Mucosa of stomach (tissue), 1 donor: ENCODE measurements around the gene JMJD1C.
"Not testable (repeated sequence)": the region's sequence is repeated elsewhere in the genome, so short reads cannot be mapped to it uniquely, and the experiment has no call there.

Experiments used
- H3K27me3 ChIP-seq: one replicate; pipeline ENCODE4 v1.7.0; 2013; ENCODE audit warnings: mild to moderate bottlenecking, low read length; ENCODE audit not compliant: control insufficient read depth, insufficient read depth
- H3K36me3 ChIP-seq: one replicate; pipeline ENCODE4 v1.7.0; 2013; ENCODE audit warnings: low read length; ENCODE audit not compliant: control insufficient read depth, insufficient read depth
- H3K4me1 ChIP-seq: one replicate; pipeline ENCODE4 v1.7.0; 2013; ENCODE audit warnings: mild to moderate bottlenecking, low read length; ENCODE audit not compliant: control insufficient read depth, insufficient read depth
- H3K4me3 ChIP-seq: one replicate; pipeline ENCODE4 v1.7.0; 2013; ENCODE audit warnings: low read length
- H3K9ac ChIP-seq: one replicate; pipeline ENCODE4 v1.7.0; 2013; ENCODE audit warnings: mild to moderate bottlenecking, low read length, moderate library complexity
- H3K9me3 ChIP-seq: one replicate; pipeline ENCODE4 v1.7.0; 2013; ENCODE audit warnings: mild to moderate bottlenecking, low read length, moderate library complexity; ENCODE audit not compliant: control insufficient read depth
- donor health status: Pancreatic carcinoma.

JMJD1C gene

GRCh38 chr10:63364918-63365317, 100.9 kb downstream of the JMJD1C start:
- no peaks in the 10 kb centered on the region for H3K4me1 ChIP-seq
- H3K27me3 ChIP-seq, result no peaks in the 10 kb centered on the region
- no peak overlapping the region for H3K4me3 ChIP-seq
- H3K36me3 ChIP-seq, result no peaks in the 10 kb centered on the region
- H3K9ac ChIP-seq, result no peak overlapping the region
- no peaks in the 10 kb centered on the region for H3K9me3 ChIP-seq

- H3K9ac ChIP-seq, result no peak overlapping the region
- H3K27me3 ChIP-seq, result no peaks in the 10 kb centered on the region
- H3K9me3 ChIP-seq, result no peaks in the 10 kb centered on the region
- H3K4me1 ChIP-seq, result no peaks in the 10 kb centered on the region
- H3K4me3 ChIP-seq, result no peak overlapping the region
- H3K36me3 ChIP-seq, result no peaks in the 10 kb centered on the region
Measured at GRCh38 chr10:63363951-63364350, 101.8 kb downstream of the JMJD1C start.

- H3K36me3 ChIP-seq, result no peaks in the 10 kb centered on the region
- no peak overlapping the region for H3K4me3 ChIP-seq
- H3K9me3 ChIP-seq, result no peaks in the 10 kb centered on the region
- H3K27me3 ChIP-seq, result no peaks in the 10 kb centered on the region
- no peaks in the 10 kb centered on the region for H3K4me1 ChIP-seq
- no peak overlapping the region for H3K9ac ChIP-seq
Measured at GRCh38 chr10:63355682-63356081, 110.1 kb downstream of the JMJD1C start.

- Histone ChIP-seq H3K9ac (no peak overlapping the region), H3K9me3 (no peaks in the 10 kb centered on the region), H3K4me3 (no peak overlapping the region), H3K4me1 (no peaks in the 10 kb centered on the region), H3K36me3 (no peaks in the 10 kb centered on the region), H3K27me3 (no peaks in the 10 kb centered on the region)
Measured at GRCh38 chr10:63352976-63353375, 112.8 kb downstream of the JMJD1C start.

- no peaks in the 10 kb centered on the region for H3K36me3 ChIP-seq
- H3K9ac ChIP-seq, result no peak overlapping the region
- no peaks in the 10 kb centered on the region for H3K27me3 ChIP-seq
- H3K4me1 ChIP-seq, result no peaks in the 10 kb centered on the region
- H3K4me3 ChIP-seq, result no peak overlapping the region
- no peaks in the 10 kb centered on the region for H3K9me3 ChIP-seq
Measured at GRCh38 chr10:63348245-63348850, 117.4 kb downstream of the JMJD1C start.

- no peaks in the 10 kb centered on the region for H3K4me1 ChIP-seq
- no peaks in the 10 kb centered on the region for H3K36me3 ChIP-seq
- H3K27me3 ChIP-seq, result no peaks in the 10 kb centered on the region
- no peak overlapping the region for H3K4me3 ChIP-seq
- H3K9me3 ChIP-seq, result no peaks in the 10 kb centered on the region
- H3K9ac ChIP-seq, result no peak overlapping the region
Measured at GRCh38 chr10:63346015-63346441, 119.7 kb downstream of the JMJD1C start.

- H3K36me3 ChIP-seq, result no peaks in the 10 kb centered on the region
- H3K9ac ChIP-seq, result no peak overlapping the region
- H3K4me3 ChIP-seq, result no peak overlapping the region
Measured at GRCh38 chr10:63344269-63344668, 121.5 kb downstream of the JMJD1C start.

GRCh38 chr10:63343476-63343875, 122.3 kb downstream of the JMJD1C start:
- Histone ChIP-seq H3K9ac (no peak overlapping the region), H3K4me1 (no peaks in the 10 kb centered on the region), H3K27me3 (no peaks in the 10 kb centered on the region), H3K36me3 (no peaks in the 10 kb centered on the region), H3K9me3 (no peaks in the 10 kb centered on the region), H3K4me3 (no peak overlapping the region)

More at GRCh38 chr10:63344269-63344668, 121.5 kb downstream of the JMJD1C start:
- Histone ChIP-seq H3K27me3 (no peaks in the 10 kb centered on the region), H3K9me3 (no peaks in the 10 kb centered on the region), H3K4me1 (no peaks in the 10 kb centered on the region)

GRCh38 chr10:63339640-63340039, 126.1 kb downstream of the JMJD1C start:
- H3K36me3 ChIP-seq, H3K27me3 ChIP-seq, H3K4me3 ChIP-seq, H3K9me3 ChIP-seq, H3K4me1 ChIP-seq, H3K9ac ChIP-seq: not testable (repeated sequence)

- Histone ChIP-seq H3K9ac (no peak overlapping the region), H3K4me3 (no peak overlapping the region), H3K9me3 (no peaks in the 10 kb centered on the region), H3K27me3 (no peaks in the 10 kb centered on the region), H3K4me1 (no peaks in the 10 kb centered on the region), H3K36me3 (no peaks in the 10 kb centered on the region)
Measured at GRCh38 chr10:63337455-63338251, 128.1 kb downstream of the JMJD1C start.

- Histone ChIP-seq H3K27me3 (no peaks in the 10 kb centered on the region), H3K36me3 (no peaks in the 10 kb centered on the region), H3K9me3 (no peaks in the 10 kb centered on the region), H3K4me3 (no peak overlapping the region), H3K4me1 (no peaks in the 10 kb centered on the region), H3K9ac (no peak overlapping the region)
Measured at GRCh38 chr10:63331586-63331985, 134.2 kb downstream of the JMJD1C start.

GRCh38 chr10:63324495-63324854, 141.3 kb downstream of the JMJD1C start:
- Histone ChIP-seq H3K4me3 (no peak overlapping the region), H3K36me3 (no peaks in the 10 kb centered on the region), H3K9ac (no peak overlapping the region), H3K4me1 (no peaks in the 10 kb centered on the region), H3K27me3 (no peaks in the 10 kb centered on the region), H3K9me3 (no peaks in the 10 kb centered on the region)
